SU-DHL-6 (cell line): Measurements from ENCODE around the gene SLC38A6.

Experiments
- H2AFZ ChIP-seq: fragments of 200-600 bp; sonication (generic); 2 replicates; pipeline ENCODE4 v1.6.1; 2014; ENCODE audit warnings: low read depth, mild to moderate bottlenecking, moderate library complexity, mixed read lengths, antibody characterized with exemption, low read length; ENCODE audit not compliant: severe bottlenecking
- H3F3A ChIP-seq: fragments of 200-600 bp; shearing (Covaris generic); 2 replicates; pipeline ENCODE4 v1.6.0; 2016; ENCODE audit warnings: antibody characterized with exemption, mild to moderate bottlenecking; ENCODE audit not compliant: insufficient read depth
- H3K27ac ChIP-seq: fragments of 200-600 bp; sonication (generic); 2 replicates; pipeline ENCODE4 v1.5.1; 2016; ENCODE audit warnings: low read depth, mild to moderate bottlenecking, low read length, moderate library complexity, mixed read lengths
- H3K27me3 ChIP-seq: fragments of 200-600 bp; sonication (generic), shearing (Covaris generic); 2 replicates; pipeline ENCODE4 v1.6.0; 2014; ENCODE audit warnings: mild to moderate bottlenecking, low read length
- H3K36me3 ChIP-seq: fragments of 200-600 bp; sonication (generic); 2 replicates; pipeline ENCODE4 v1.6.1; 2014; ENCODE audit warnings: mild to moderate bottlenecking, low read length, mixed read lengths
- H3K4me2 ChIP-seq: fragments of 300-600, 200-600 bp; shearing (Covaris generic), sonication (generic); 2 replicates; pipeline ENCODE4 v1.6.0; 2014; ENCODE audit warnings: low read length, low read depth, mild to moderate bottlenecking; ENCODE audit not compliant: poor library complexity, severe bottlenecking
- H3K4me3 ChIP-seq: fragments of 200-600 bp; sonication (generic); 2 replicates; pipeline ENCODE4 v1.5.1; 2014; ENCODE audit warnings: antibody characterized with exemption, low read length, mild to moderate bottlenecking, mixed read lengths; ENCODE audit not compliant: insufficient read depth, poor library complexity, severe bottlenecking
- H3K79me2 ChIP-seq: fragments of 200-600 bp; sonication (generic); 2 replicates; pipeline ENCODE4 v1.6.1; 2014; ENCODE audit warnings: mild to moderate bottlenecking, low read length, moderate library complexity; ENCODE audit not compliant: insufficient read depth
- H3K9ac ChIP-seq: fragments of 200-600 bp; sonication (generic); 2 replicates; pipeline ENCODE4 v1.7.0; 2014; ENCODE audit warnings: mild to moderate bottlenecking, low read length
- H3K9me2 ChIP-seq: fragments of 200-600 bp; sonication (generic); replicated peaks from 2 replicates; pipeline ENCODE4 v1.6.1; 2014; ENCODE audit warnings: low read length; ENCODE audit not compliant: insufficient read depth
- H3K9me3 ChIP-seq: fragments of 200-600 bp; sonication (generic); 2 replicates; pipeline ENCODE4 v1.6.1; 2014; ENCODE audit warnings: low read length, mixed read lengths; ENCODE audit not compliant: insufficient read depth
- H4K20me1 ChIP-seq: fragments of 200-600 bp; sonication (generic); 2 replicates; pipeline ENCODE4 v1.6.1; 2014; ENCODE audit warnings: low read depth, mild to moderate bottlenecking, antibody characterized with exemption, low read length, moderate library complexity, mixed read lengths
- EZH2phosphoT487 ChIP-seq: fragments of 200-600 bp; sonication (generic), shearing (Covaris generic); conservative IDR thresholded peaks from 2 replicates; pipeline ENCODE4 v1.6.1; 2018; ENCODE audit warnings: mild to moderate bottlenecking, antibody characterized with exemption, low read length, moderate library complexity, mixed read lengths
- TF ChIP-seq, protein P1 (sequence below): fragments of 200-600 bp; sonication (generic); IDR thresholded peaks from one replicate; pipeline ENCODE4 v1.5.1; 2017; ENCODE audit warnings: antibody characterized with exemption, mild to moderate bottlenecking, low read length, moderate library complexity; ENCODE audit not compliant: insufficient read depth, poor library complexity, severe bottlenecking

SLC38A6 gene

GRCh38 chr14:60946773-60947172 lies 34.3 kb upstream of the SLC38A6 start:
- no peaks in the 10 kb centered on the region for H3K9me3 ChIP-seq
- H3K4me3 ChIP-seq: no peak overlapping the region
- H3K79me2 ChIP-seq: no peaks in the 10 kb centered on the region
- no peaks in the 10 kb centered on the region for H3F3A ChIP-seq
- no peak overlapping the region for H2AFZ ChIP-seq
- H3K4me2 ChIP-seq: no peak overlapping the region
- H3K9ac ChIP-seq: no peak overlapping the region
- H4K20me1 ChIP-seq: 0 out of 2 replicates have a peak, but pooled peaks cover 2% of the 10 kb centered on the region
- no peak overlapping the region for H3K27ac ChIP-seq
- TF ChIP-seq, protein P1, sequence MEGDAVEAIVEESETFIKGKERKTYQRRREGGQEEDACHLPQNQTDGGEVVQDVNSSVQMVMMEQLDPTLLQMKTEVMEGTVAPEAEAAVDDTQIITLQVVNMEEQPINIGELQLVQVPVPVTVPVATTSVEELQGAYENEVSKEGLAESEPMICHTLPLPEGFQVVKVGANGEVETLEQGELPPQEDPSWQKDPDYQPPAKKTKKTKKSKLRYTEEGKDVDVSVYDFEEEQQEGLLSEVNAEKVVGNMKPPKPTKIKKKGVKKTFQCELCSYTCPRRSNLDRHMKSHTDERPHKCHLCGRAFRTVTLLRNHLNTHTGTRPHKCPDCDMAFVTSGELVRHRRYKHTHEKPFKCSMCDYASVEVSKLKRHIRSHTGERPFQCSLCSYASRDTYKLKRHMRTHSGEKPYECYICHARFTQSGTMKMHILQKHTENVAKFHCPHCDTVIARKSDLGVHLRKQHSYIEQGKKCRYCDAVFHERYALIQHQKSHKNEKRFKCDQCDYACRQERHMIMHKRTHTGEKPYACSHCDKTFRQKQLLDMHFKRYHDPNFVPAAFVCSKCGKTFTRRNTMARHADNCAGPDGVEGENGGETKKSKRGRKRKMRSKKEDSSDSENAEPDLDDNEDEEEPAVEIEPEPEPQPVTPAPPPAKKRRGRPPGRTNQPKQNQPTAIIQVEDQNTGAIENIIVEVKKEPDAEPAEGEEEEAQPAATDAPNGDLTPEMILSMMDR: no peak
- TF ChIP-seq EZH2phosphoT487: no peak
- no peaks in the 10 kb centered on the region for H3K9me2 ChIP-seq
- no peaks in the 10 kb centered on the region for H3K36me3 ChIP-seq
- H3K27me3 ChIP-seq: no peaks in the 10 kb centered on the region

GRCh38 chr14:60951776-60952435 lies 29.1 kb upstream of the SLC38A6 start:
- H3K9ac ChIP-seq: no peak overlapping the region
- H3K4me2 ChIP-seq: no peak overlapping the region
- H2AFZ ChIP-seq: no peak overlapping the region
- H3K27ac ChIP-seq: no peak overlapping the region
- no peaks in the 10 kb centered on the region for H3F3A ChIP-seq
- TF ChIP-seq EZH2phosphoT487: no peak
- TF ChIP-seq, protein P1: no peak
- H3K9me3 ChIP-seq: peaks cover 6% of the 10 kb centered on the region; the same call in 1 of the 2 replicates
- H3K79me2 ChIP-seq: no peaks in the 10 kb centered on the region
- no peaks in the 10 kb centered on the region for H3K27me3 ChIP-seq
- H4K20me1 ChIP-seq: no peaks in the 10 kb centered on the region
- H3K36me3 ChIP-seq: no peaks in the 10 kb centered on the region
- H3K9me2 ChIP-seq: no peaks in the 10 kb centered on the region
- H3K4me3 ChIP-seq: no peak overlapping the region

DNA sequence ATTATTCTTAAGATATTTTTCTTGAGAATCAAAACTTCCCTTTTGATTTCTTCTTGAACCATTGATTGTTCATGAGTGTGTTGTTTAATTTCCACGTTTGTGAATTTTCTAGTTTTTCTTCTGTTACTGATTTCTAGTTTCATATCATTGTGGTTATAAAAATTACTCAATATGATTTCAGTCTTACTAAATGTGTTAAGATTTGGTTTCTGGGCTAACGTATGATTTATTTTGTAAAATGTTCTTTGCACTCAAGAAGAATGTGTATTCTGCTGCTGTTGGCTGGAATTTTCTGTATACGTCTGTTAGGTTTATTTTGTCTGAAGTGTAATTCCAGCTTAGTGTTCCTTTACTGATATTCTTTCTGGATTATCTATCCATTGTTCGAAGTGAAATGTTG lies 24.8 kb upstream of the SLC38A6 start:
- no peak overlapping the region for H3K9ac ChIP-seq
- H3K9me3 ChIP-seq: peaks cover 16% of the 10 kb centered on the region; the same call in 1 of the 2 replicates
- H3K4me2 ChIP-seq: no peak overlapping the region
- H3K27me3 ChIP-seq: no peaks in the 10 kb centered on the region
- H3K79me2 ChIP-seq: no peaks in the 10 kb centered on the region
- TF ChIP-seq EZH2phosphoT487: no peak
- TF ChIP-seq, protein P1: no peak
- H3K4me3 ChIP-seq: no peak overlapping the region
- H3K9me2 ChIP-seq: no peaks in the 10 kb centered on the region
- no peak overlapping the region for H3K27ac ChIP-seq
- H2AFZ ChIP-seq: no peak overlapping the region
- no peaks in the 10 kb centered on the region for H3K36me3 ChIP-seq
- no peaks in the 10 kb centered on the region for H3F3A ChIP-seq
- H4K20me1 ChIP-seq: no peaks in the 10 kb centered on the region
